HG03521 (cell line): ENCODE data around the gene BTBD3.

Experiments
- ATAC-seq: cut with Tn5 transposase; IDR thresholded peaks from one replicate; pipeline ENCODE4 v1.9.1; 2021; ENCODE audit warnings: mild to moderate bottlenecking, moderate library complexity; ENCODE audit not compliant: unreplicated experiment

Gene BTBD3

DNA sequence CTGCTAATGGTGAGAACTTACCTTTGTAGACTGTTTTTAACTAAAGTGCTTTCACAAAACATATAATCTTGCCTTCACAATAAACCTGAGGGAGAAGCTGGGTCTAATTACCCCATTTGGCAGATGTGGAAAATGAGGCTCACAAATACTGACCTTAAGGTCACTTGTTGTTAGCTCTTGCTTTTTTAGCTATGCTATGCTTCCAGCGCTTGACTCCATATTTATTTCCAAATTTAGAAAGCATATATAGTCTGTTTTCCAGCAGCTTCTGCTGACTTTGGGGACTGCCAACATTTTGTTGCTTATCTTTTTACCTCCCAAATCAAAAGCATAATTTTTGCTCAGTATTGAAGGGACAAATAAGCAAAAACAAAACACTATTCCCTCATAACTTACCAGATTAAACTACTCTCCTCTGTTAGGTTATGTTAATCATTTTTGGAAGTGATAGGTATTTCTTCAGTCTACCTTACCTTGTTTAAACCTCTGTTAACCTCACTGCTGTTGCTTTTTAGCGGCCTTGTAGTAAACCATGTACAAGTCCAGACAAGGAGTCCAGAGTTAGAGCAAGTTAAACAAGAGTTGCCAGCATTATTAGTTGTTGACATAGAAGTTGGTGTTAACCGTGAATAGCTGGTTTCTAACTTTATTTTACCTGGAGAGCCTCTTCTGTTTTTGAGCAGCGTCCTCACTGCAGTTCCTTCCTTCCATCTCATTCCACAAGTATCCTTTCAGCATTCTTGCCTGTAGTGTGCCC is 4.9 kb upstream of the BTBD3 start:
- ATAC-seq: no peak

DNA sequence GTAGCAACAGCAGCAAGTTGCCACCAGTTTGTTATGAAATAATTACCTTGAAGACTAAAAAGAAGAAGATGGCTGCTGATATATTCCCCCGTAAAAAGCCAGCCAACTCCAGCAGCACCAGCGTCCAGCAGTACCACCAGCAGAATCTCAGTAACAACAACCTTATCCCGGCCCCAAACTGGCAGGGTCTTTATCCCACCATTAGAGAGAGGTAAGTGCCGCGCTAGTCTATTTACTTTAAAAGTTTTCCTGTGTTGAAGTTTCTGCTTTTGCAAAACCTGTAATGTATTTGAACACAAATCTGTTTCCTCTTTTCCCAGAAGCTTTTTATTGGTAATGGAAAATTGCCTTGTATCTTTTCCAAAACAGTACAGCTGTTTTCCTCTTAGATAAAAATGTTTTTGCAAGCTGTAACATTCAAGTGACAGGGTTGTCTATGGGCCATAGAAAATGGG is 725 bp downstream of the BTBD3 start:
- ATAC-seq: no peak

DNA sequence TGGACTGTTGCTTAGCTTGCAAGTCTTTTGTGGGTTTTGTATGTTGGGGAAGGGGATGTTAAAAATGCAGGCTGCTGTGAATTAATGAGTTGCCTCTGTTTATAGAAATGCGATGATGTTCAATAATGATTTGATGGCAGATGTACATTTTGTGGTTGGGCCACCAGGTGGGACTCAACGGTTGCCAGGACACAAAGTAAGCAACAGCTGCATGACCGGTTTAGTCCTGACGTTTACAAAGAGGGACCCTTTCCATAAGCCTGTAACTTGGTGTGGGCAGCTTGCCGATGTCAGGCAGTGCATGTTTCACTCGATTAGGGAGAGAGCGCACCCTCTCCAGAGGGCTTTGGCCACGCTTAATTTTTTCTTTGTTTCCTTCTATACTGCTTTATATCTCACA is 1.3 kb downstream of the BTBD3 start:
- ATAC-seq: no peak

DNA sequence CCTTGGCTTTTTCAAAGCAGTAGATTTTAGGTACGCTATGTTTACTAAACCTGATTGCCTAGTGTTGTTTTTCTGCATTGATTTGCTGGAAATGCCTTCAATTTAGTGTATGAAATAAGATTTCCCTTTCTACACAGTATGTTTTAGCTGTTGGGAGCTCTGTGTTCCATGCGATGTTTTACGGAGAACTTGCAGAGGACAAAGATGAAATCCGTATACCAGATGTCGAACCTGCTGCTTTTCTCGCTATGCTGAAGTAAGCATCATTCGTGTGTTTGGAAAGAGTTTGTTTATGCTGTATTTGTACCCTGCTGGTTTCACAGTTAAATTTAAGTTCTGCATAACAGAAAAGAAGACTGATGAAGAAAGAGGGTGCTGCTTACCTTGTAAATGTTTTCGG is 1.9 kb downstream of the BTBD3 start:
- ATAC-seq: no peak

DNA sequence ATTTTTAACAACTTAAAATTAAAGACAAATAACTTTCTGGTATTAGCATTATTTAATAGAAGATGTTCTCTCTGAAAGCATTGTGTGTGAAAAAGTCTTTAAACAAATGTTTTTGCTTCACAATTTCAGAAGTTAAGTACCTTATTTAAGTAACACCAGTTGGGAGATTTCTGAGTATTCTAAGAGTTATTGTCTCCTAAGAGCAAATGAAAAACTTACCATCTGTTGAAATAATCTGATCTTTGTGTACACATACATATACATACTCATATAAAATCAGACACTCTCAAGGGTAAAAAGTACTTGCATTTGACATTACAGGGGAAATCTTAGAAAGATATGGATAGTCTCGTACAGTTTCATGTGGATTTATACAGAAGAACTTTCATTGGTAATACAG is 2.4 kb downstream of the BTBD3 start:
- no peak for ATAC-seq

DNA sequence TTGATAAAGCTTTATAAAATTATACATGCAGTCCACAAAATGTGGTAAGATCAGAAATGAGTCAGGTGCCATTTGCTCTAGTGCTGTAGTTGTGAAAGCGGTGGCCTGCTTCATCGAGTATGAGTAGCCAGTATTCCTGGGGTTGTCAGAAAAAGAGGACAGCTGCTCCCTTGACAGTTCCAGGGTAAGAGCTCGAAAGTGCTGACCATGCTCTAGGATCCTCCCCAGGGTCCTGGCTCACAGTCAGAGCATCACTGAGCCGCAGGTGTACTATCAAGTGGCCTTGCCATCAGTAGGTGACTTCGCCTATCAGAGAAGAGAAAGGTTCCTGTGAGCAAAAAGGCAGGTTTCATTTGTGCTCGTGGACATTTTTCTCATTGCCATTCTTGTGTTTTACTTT is 3.6 kb downstream of the BTBD3 start:
- no peak for ATAC-seq

DNA sequence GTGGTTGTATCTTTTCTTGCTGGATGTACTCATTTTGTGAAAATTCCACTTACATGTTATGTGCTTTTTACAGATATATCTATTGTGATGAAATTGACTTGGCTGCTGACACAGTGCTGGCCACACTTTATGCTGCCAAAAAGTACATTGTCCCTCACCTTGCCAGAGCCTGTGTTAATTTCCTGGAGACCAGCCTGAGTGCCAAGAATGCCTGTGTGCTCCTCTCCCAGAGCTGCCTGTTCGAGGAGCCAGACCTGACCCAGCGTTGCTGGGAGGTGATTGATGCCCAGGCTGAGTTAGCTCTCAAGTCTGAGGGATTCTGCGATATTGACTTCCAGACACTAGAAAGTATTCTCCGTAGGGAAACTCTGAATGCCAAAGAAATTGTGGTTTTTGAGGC is 4.9 kb downstream of the BTBD3 start:
- no peak for ATAC-seq

DNA sequence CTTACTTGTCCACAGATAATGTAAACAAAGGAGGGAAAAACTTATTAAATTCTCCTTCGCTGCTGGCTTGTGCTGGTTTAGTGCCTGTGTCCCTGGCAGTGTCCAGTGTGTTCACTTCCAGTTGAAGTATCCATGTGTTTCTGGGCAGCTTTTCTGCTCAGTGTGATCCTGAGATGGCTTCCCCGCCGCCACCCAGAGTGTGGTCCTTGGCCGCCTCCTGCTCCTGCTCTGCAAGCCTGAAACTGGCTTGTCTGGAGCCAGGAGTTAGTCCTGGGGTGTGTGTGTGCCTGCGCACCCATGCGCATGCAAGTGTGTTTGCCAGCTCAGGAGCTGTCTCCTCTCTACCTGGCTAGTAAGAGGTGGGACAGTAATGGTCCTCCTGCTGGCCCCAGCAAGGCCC is 7.2 kb downstream of the BTBD3 start:
- no peak for ATAC-seq

DNA sequence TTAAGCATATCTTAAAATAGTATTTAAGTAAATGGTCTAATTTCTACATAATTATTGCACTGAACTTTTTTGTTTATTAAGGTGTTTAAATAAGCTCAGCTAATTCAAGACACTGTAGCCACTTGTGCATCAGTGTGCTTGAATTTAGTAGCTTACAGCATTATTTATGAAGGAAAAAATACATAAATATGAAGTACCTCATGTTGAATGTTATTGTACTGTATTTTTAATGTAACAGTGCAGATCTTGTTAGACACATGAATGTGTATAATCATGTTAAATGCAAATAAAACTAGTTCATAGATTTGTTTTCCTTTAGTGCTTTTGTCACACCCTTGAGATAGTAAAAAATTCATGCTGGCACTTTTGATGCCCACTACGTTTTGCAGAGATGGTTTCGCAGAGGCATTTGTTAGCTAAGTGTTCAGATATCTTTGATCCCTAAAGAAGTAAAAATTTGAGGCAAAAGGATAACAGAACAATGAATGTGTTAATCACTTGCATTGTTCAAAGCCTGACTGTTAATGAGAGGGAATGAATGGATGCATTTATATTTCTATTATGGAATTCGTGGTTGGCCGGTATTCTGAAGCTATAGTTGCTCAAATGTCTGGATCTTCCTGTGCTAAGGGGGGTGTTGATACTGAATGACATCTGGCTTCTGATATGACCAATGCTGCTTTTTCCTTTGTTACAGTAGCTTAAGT is 8.8 kb downstream of the BTBD3 start:
- ATAC-seq: no peak

DNA sequence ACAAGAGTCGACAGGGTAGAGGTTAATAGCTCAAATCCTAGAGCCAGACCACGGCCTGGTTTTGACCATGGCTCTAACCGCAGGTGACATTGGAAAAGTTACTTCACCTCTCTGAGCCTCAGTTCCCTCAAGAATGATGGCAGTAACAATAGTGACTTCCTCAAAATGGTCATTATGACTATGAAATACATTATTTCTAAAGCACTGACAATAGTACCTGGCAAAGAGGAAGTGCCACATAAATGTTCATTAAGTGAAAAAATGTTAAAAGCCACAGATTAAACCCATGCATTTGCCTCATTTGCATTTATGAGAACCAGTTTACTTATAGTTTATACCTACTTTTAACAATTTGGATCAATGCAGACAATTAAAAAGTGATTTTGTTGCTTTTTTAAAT is 12.3 kb downstream of the BTBD3 start:
- ATAC-seq: no peak

DNA sequence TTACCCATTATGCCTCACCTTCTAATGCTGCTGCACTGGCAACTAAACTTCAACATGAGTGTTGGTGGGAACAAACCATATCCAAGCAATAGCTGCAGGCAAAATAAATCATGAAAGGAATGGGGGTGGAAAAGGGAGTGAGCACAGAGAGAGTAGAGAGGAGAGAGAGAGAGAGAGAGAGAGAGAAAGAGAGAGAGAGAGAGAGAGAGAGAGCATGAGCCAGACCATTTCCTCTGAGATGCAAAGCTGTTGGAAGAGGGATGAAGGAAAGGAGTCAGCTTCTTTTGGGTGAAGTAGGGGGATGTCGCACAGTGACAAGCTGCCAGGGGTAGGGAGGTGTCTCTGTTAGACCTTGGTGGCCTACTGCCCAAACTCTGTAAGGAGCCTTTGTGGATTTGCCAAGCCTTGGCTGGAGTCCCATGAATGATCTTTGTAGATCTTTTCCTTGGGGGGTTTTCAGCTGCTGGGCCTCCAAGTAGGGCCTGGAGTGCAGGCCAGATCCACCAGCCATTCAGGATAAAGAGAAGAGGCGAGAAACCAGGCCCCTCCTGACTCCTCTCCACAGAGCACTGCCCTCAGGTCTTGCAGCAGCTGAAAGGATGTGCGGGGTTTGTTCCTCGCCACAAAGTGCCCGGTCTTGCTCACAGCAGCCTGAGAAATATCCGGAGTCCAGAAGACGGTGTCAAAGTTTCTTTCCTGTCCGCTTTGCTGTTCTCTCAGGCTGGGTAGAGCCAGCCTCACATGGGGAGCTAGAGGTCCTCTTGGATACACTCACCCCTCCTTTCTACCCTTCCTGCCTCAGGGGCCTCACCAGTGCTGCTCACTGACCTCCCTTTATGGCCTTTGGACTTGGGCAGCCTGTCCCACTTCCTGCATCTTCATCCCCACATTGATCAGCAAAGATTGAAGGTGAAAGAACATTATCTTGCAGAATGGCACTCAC is 17.8 kb downstream of the BTBD3 start:
- no peak for ATAC-seq

DNA sequence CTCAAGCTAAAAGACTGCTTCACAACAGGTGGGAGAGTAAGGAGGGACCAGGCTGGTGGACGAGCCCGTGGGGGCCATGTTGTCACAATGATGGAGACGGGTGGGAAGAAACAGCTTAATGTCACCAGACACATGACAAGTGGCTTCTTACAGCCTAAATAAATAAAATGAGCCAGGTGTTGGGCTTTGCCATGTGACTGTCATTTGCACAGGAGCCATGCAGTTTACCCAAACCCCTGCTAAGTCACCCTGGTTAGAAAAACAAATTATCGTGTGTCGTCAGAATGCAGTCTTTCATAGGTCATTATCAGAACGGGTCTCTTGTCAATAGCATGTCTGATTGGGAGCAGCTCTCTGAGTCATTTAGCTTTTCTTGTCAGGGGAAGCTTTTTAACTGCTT is 18.5 kb downstream of the BTBD3 start:
- ATAC-seq: no peak

DNA sequence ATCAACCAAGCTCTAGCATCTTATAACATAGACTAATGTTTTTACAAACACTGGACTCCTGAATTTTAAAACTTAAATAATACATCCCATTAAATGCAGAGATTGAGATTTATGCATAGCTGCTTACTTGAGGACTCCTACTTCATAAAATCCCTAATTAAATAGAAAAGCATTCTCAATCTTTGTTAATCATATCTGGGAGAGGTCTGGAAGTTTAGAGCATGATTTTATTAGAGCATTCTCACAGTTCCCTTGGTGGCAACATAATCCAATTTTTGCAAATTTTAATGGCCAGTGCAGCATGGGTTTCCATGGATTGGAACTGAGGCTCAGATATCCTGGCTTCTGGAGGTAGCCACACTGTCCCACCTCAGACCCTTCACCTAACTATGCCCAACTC is 19.5 kb downstream of the BTBD3 start:
- no peak for ATAC-seq

DNA sequence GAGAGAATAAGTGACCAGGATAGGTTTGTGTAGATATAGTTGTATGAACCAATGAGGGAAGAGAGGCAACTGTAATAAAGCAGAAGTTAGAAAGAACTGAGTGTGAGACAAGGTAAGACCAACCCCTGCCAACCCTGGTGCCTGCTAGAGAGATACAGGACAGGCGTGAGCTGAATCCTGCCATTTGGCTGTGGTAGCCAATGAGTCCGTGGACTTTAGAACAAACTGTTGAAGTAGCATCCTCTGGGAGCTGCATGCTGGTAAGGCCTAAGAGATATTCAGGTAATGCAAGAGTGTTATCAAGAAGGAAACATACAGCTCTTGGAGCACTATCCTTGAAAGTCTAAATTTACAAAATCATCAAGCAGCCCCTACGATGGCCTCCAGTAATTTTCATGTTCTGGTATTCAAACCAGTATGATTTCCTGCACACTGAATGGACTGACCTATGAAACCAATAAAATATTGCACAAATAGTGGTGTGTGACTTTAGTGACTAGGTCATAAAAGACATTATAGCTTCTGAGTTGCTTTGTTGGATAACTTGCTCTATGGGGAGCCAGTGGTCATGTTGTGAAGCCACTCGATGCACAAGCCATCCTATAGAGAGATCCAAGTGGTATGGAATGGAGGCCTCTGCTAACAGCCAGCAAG is 24.0 kb downstream of the BTBD3 start:
- no peak for ATAC-seq

DNA sequence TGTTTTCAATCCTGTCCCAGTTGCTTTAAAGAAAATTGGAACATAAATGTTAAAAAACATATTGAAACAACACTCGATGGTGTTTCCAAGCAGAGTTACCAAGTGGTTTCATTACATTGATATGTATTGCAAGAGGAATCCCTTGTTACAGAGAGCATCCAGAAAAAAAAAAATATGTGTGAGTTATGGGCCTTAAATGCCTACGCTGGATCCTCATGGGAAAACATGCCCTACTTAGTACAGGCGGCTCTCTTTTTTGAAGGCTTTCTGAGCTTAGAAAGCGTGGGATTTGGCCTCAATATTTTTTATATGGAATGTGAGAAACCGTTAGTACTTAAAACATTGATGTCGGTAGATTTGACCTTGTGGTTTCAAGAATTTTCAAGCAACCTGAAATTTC is 26.1 kb downstream of the BTBD3 start:
- no peak for ATAC-seq

DNA sequence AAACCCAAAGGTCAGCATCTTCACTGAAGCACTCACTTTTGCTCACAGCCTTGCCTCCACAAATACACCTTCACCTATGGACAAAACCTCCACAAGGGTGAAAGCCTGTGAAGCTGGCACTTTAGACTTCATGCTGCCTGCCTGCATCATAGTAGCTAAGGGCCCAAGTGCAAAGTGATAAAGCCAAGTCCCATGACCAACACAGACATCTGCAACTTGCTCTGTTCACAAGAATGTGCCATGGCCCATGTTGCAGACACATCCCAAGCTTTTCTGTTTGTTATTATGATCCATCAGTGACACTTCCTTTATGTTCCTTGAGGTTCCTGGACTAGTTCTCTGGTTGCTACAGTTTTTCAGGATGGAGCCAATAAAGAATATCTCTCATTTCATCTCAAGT is 31.1 kb downstream of the BTBD3 start:
- no peak for ATAC-seq

DNA sequence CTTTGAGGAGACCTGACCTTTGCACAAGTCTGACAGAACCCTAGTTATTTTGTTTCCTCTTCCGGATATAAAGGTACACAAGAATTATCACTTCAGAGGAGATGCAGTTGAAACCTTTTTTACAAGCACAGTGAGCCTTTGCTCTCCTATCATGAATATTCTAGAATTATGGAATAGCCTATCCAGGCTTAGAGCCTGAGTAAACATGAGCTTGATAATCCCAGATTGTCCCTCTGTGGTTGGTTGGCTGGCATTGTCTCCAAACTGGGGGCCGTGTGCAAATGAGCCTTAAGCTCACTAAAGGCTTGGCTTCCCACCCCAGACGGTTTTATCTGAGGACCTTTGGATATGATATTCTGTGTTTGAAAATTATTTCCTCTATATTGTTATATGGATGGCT is 32.0 kb downstream of the BTBD3 start:
- no peak for ATAC-seq

DNA sequence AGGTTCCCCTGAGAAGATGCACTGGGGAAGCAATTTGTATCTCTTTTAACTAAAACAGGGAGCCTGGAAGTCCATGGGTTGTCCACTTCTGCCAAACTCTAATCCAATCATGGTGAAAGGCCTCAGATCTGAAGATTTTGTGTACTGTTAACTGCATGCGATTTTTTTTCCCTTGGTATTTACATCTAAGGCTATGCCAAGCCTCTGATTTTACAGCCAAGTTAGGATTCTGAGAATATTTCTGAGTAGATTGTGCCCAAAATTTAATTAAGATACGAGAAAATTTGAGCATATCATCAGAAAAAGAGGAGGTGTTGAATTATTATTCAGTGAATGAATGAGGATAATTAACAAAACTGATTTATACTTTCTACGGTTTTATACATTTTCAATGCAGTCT is 34.0 kb downstream of the BTBD3 start:
- no peak for ATAC-seq

DNA sequence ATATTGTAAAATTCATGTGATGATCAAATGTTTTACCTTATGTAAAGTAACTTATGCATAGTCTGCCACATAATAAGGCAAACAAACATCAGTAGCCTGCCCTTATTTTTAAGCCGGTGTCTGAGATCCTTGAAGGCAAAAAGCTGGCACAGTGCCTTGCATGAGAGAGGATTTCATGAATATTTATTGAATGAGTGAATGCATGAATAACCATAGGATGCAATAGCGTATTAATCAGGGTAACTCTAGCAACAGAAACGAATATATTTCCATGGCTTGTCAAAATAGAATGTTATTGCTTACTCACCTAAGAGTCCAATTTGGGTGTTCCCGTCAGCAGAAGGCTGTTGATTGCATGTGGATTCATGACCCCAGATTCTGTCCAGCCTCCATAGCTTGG is 34.9 kb downstream of the BTBD3 start:
- ATAC-seq: no peak

DNA sequence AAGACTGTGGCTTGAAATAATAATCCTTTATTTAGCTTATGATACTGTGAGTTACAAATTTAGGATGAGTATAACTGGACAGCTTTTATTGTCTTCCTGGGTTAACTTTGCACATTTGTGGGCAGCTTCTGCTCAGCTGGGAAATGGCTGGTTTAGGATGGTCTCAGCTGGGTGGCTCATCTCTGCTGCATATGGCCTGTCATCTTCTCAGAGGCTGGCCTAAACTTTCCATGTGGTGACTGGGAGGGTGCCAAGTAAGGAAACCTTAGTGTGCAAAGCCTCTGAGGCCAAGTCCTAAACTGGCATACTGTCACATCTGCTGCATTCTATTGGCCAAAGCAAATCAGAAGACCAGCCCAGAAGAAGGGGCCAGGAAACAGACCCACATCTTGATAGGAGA is 40.2 kb downstream of the BTBD3 start:
- ATAC-seq: no peak

DNA sequence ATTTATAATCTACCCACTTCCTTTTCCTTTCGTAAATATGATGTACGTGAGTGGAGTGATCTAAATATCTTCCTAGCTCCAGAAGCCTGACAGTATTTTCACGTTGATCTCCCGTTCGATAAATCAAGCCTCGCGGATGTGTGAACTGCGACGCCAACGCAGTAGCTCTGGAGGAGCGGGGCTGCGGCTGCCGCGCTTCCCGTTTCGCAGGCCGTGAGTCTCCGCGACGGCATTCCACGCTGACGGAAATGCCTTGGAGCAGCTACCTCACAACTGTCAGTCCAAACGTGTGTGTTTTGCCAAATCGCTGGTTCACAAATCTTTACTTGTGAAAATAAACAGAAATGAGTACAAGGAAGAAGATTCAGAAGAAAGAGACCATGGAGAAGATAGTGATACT is 41.2 kb downstream of the BTBD3 start:
- ATAC-seq: no peak
